C4-2B (cell line): ENCODE data around the gene PDGFB.

Source experiments
- H3K27ac ChIP-seq: fragments of 450-650 bp; 2 replicates; pipeline ENCODE4 v1.5.1; 2017
- ZFX ChIP-seq: fragments of 450-650 bp; IDR thresholded peaks from 2 replicates; pipeline ENCODE4 v1.6.1; 2017
- TF ChIP-seq, protein P1 (sequence below): fragments of 450-650 bp; conservative IDR thresholded peaks from 2 replicates; pipeline ENCODE4 v1.5.1; 2017; ENCODE audit warnings: mild to moderate bottlenecking

The PDGFB gene

DNA sequence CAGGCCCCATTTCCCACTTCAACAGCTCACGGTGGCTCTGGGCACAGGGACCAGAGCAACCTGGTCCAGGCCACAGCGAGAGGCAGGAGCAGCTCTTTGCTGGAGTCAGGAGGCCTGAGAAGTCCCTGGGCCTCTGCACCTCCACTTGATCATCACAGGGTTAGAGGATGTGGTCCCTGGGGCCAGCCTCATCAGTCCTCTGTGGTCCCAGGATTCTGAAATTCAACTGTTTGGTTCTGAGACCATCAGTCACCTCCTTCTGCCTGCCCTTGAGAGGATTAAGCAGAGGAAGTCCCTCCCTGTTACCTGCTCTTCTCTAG lies 67.4 kb downstream of the PDGFB start:
- no peak for TF ChIP-seq ZFX
- TF ChIP-seq, protein P1, sequence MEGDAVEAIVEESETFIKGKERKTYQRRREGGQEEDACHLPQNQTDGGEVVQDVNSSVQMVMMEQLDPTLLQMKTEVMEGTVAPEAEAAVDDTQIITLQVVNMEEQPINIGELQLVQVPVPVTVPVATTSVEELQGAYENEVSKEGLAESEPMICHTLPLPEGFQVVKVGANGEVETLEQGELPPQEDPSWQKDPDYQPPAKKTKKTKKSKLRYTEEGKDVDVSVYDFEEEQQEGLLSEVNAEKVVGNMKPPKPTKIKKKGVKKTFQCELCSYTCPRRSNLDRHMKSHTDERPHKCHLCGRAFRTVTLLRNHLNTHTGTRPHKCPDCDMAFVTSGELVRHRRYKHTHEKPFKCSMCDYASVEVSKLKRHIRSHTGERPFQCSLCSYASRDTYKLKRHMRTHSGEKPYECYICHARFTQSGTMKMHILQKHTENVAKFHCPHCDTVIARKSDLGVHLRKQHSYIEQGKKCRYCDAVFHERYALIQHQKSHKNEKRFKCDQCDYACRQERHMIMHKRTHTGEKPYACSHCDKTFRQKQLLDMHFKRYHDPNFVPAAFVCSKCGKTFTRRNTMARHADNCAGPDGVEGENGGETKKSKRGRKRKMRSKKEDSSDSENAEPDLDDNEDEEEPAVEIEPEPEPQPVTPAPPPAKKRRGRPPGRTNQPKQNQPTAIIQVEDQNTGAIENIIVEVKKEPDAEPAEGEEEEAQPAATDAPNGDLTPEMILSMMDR = no peak
- H3K27ac ChIP-seq = no peak overlapping the region

DNA sequence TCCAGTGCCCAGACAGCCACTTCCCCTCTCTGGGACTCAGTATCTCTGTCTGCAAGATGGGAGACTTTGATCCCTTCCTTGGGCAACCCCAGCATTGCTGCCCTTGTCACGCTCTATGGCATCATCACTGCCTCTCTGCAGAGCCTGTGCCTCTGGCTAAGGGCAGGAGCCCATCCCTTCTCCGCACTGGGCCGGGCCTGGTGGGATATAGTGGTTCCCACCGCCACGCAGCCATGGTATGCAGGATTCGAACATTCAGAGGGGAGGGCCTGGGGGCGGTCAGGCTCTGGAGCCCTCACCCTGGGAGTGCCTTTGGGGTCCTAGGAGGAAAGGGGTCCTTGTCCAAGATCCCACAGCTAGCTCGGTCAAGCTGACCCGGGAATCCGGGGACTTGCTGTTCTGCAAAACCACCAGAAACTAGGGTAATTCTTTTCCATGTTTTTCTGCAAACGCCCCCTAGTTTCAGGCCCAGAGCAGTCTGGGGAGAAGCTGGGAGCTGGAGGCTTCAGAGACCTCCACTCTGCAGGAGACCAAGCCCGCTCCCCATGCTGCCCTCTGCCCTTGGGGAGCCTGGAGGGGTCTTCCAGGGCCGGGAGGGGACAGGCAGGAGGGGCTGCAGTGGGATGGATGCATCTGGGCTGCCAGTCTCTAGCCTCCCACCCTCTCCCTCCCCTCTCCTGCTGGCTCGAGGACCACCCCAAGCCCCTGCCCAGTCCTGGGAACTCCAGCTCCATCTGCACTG lies 67.9 kb downstream of the PDGFB start:
- no peak overlapping the region for H3K27ac ChIP-seq
- TF ChIP-seq, protein P1 = no peak
- no peak for TF ChIP-seq ZFX

DNA sequence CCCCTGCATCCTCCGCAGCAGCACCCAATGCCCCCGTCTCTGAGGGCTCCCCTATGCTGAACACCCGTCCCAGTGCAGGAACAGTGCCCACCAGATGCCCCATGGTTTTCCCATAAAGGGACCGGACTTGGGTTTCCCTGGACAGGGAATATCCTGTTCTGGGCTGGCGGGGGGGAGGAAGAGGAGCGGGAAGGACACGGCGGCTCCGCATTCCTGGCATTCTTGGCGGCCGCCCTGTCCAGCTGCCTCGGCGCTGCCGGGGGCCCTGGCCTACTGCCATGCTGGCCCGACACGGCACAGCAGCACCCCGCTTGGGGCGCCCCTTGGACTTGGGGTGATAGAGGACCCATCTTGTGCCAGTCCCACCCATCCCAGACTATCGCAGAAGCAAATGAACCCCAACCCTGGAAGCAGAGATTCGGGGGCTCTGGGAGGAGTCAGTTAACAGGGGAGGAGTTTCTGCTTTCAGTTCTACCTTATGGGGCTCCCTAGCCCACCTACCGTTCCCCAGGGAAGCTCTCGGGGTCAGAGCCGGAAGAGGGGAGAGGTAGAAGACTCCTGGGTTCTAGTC lies 68.6 kb downstream of the PDGFB start:
- no peak for TF ChIP-seq ZFX
- TF ChIP-seq, protein P1 = no peak
- no peak overlapping the region for H3K27ac ChIP-seq

DNA sequence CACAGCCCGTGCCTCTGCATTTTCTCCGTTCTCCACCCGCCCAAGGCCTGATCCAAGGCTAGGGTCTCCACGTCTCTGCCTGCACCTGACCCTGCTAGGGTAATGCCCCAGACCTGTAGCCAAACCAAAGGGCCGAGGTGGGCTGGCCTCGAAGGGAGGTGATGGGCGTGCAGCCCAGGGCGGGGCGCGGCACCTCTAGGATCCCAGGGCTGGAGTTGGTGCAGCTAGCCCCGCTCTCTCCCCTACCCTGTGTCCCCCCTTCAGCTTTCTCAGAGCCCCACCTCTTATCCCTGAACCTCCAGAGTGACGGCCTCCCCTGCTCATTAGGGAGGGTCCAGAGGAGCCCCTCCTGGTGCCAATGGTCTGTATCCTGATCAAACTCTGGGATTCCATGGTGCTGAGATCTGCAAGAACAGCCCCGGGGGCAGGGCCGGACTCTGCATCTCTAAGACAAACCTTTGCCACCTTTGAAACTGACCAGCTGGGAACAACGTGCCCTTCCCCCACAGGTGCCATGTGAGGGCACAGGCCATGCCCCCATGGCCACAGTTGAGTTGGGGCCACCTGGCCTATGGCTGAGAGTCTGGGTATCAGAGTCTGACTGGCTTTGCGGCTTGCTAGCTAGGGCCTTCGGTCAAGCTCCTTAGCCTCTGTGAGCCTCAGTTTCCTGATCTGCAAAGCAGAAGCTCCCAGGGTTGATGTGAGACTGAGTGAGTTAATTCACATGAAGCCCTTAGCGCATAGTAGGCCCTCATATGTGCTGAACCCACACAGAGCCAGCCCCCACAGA lies 69.2 kb downstream of the PDGFB start:
- H3K27ac ChIP-seq = no peak overlapping the region
- no peak for TF ChIP-seq ZFX
- TF ChIP-seq, protein P1 = no peak

DNA sequence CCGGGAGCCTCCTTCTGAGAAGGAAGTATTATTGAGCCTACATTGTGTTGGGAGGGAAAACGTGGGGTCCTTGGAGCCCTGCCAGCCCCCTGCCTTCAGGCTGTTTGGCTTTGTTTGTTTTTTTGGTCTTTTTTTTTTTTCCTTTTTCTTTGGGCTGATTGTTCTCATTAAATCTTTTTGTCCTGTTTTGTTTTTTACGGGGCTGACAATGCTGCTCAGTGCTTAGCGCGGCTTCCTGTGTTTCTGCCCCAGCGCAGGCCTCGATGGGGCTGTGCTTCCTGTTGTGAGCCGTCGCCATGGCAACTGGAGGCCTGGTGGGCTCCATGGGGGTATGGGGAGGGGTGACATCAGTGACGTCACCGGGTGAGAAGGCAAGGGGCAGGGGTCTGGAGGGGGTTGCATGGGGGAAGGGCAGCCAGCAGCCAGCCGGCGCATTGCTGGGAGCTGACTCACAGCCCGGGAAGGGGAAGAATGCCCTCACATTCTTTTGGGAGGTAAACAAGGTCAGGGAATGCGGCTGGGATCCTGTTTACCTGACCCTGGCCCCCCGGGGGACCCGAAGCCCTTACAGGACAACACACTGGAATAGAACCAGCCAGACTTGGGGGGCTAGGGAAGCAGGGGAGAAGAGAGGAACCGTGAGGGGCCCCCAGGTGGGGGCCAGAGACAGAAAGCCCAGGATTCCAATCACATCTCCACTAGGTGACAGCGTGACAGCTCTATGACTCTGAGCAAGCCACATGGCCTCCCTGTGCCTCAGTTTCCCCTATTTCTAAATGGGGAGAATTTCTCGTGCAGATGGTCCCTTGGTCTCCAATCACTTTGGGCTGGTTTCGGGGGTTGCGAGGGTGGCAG lies 70.1 kb downstream of the PDGFB start:
- TF ChIP-seq ZFX = no peak
- TF ChIP-seq, protein P1 = no peak
- no peak overlapping the region for H3K27ac ChIP-seq

DNA sequence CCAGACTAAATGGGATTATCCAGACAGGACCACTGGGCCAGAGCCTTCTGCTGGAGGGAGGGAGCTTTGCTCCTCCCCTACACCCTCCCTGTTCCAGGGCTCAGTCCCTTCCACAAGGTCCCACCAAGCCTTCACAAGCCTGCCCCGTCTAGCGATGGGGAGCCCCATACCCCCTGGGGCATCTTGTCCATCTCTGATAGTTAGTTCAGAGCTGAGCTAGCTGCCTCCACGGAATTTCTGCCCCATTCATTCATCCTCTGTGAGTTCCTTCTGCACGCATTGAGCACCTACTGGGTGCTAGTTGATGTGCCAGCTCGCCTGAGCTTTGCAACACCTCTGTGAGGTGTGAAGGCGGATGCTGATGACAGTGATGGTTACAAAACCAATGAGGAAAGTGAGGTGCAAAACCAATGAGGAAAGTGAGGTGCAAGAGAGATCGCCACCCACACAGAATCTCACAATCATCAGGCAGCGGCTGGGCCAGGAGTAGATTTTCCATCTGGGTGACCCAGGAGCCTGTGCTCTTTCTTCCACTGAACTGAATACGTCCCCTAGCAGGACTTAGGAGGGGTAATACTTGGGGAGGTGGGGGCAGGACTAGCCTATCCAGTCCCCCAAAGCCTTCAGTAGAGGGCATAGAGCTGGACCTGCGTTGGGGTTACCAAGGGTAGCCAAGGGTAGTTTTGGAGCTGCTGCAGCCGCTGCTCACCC lies 70.8 kb downstream of the PDGFB start:
- TF ChIP-seq, protein P1 = no peak
- no peak for TF ChIP-seq ZFX
- no peak overlapping the region for H3K27ac ChIP-seq
